ENCODE data around the gene ZBED6.

The ZBED6 gene

DNA sequence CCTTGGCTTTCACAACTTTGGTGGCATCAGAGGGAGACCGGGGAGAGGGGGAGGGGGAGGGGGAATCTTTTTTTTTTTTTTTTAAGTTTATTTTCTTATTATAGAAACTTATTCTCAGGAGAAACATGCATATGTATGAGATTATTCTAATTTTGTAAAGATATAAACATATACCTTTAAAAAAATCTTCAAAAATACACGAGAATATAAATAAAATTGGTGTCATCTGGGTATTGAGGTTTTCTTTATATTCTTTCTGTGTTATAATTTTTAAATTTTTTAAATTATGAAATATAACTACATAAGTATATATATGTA lies 47.1 kb downstream of the ZBED6 start:
- DNase-seq = no peak

DNA sequence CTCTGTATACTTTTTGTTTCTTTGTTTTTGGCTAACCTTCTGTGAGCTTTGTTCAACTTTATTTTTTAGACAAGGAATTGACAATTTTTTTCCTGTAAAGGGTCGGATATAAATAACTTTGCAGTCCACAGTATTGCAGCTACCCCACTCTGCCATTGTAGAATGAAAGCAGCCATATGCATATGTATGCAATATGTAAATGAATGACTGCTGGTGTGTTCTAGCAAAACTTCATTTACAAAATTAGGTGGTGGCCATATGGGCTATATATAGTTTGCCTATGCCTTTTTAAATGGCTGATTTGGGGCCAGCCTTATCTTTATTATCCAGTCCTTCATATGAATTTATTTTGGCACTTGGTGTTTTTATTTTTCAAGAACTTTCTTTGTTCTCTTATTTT lies 48.0 kb downstream of the ZBED6 start:
- DNase-seq = no peak
